TTC549 (cell line): ENCODE results near the gene ANKRD18A.
"Not testable (repeated sequence)": the region's sequence is repeated elsewhere in the genome, so short reads cannot be mapped to it uniquely, and the experiment has no call there.

Experiments used
- FAIRE-seq: peaks from 2 replicates; lab custom pipeline; 2012; peaks lifted over from hg19 to GRCh38; lab: Jason Lieb, UNC

The ANKRD18A gene

DNA sequence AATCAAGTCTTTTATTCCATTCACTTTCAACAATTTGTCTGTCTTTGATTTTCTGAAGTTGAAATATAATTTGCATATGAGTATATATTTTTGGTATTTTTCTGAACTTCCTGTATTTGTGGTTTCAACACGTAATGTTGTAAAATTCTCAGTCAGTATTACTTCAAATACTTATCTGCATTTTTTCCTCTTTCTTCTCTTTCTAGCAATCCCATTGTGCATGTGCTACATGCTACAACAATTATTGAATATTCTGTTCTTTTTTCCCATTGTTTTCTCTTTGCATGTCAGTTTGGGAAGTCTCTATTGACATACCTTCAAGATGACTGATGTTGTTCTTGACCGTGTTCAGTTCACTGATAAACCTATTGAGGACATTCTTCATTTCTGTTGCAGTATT lies 5.6 kb upstream of the ANKRD18A start:
- no peak for FAIRE-seq

DNA sequence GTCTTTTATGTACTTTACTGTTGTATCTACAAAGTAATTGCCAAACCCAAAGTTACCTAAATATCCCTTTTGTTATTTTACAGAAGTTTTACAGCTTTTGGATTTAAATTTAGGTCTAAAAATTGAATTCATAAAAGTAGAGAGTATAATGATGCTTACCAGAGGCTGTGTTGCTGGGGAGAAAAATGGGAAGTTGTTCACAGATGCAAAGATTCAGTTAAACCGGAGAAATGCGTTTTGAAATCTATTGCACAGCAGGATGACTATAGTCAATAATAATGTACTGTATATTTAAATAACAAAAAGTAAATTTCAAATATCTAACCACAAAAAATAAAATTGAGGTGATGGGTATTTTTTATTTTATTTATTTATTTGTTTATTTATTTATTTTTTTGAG lies 2.6 kb upstream of the ANKRD18A start:
- no peak for FAIRE-seq

DNA sequence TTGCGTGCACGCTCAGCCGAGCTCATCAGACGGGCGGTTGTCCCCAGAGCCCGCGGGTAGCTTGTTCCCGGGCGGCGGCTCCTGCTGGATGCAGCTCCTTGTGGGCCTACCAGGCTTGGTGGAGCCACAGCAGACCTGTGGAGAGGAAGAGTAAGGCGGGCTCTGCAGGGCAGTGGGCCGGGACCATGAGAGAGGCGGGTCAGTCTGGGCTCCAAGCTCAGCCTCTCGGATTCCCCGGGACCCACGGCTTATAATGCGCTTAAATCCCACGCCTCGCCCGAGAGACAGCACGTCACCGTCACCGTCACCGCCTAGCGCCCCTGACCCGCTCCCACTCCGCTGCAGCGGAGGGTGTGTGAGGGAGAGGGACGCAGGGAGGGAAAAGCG lies 1.9 kb upstream of the ANKRD18A start:
- FAIRE-seq, result no peak

DNA sequence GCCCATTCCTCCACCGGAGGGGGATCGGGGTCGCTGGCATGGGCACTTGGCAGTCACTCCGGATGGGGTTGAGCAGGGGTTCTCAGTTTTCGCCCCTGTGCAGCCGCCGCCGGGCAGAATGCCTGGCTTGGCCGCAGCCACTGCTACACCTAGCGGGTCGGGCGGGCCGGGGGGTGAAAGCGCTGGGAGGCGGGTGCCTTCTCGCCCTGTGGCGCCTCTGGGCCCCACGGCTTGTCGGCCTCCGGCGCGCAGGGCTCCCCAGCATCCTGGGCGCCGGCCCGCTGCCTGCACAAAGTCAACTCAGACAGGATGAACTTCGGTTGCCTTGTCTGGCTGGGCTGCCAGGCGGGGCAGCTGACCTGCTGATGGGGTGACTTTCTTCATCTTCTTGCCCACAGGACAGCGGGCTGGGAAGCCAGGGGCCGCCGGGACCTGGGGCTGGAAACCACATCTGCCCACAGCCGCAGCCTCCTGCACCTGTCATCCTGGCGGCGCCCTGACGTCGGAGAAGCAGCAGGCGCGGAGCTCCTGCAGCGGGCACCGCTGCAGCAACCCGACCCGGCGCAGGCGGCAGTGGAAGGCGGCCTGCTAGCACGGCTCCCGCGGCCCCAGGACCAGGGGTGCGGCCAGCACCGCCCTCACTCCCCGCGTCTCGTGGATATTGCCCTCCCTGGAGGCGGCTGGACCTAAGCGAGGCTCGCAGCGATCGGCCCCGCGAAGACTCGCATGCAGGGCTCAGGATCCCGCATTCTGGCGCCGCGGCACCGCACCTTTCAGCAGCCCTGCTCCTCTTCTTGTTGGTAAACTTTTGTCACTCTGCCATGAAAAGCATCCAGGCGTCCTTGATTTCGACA lies 1.3 kb upstream of the ANKRD18A start:
- FAIRE-seq, result no peak

DNA sequence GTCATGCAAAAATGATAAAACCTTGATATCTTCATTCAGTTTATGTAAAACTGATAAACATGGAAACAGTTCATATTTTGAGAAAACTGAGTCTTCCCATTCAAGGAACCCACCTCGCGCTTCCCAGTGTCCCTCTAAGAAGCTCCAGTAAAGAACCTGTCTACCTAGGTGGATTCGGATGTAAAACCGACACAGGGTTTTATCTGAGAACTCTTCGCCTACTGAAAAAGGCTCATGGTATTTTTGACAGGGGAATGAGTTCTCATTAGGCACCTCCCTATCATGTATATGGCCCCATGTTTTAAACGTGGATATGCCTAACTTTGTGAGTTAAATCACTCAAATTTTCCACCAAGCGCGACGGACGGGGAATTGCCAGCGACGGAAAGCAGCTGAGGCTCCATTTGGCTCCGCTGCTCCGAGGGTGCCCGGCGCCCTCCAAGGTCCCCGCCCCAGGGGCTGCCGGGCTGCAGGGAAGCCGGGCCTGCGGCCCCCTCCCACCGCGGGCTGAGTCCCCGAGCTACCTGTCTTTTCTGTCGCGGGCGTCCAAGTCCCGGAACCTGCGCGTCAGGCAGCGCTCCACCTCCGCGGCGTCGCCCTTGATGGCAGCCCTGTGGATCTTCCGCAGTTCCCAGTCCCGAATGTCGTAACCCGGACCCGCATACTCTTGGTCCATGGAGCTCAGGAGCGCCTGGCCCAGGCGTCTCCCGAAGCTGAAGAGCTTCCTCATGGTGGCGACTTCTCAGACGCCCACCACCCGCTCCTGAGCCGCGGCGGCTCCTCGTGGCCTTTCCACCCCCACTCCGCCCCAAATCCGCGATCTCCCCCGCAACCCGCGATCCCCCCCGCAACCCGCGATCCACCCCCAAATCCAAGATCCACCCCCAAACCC lies 594 bp downstream of the ANKRD18A start:
- no peak for FAIRE-seq

DNA sequence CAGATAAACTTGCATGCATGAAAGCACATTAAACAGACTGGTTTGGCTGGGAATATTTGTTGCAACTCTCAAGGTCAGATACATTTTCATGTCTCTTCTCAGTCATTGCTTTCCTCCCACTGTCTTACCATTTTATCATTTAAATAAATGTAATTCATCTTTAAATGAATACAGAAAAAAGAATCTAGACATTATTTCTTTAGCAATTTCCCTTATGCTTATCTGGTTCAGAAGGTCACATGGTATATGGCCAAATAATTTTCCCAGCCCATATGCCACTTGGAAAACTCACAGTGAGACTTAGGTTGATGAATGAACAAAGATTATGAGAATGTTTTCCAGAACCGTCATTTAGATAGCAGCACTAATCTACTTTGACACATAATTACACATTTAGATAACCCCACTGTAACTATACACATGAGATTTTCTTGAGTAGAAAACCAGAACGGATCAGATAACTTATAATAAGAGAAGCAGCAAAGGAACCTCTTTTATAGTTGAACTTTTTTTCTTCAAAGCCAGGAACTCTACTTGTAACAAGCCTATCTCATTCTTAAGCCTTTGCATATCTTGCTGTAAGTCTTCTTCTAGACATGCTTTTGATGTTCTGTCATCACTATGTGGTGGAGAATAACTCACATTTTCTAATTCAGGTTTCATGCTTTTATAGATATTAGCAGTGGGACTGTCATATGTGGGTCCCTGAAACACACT lies 22.2 kb downstream of the ANKRD18A start:
- not testable (repeated sequence) for FAIRE-seq

DNA sequence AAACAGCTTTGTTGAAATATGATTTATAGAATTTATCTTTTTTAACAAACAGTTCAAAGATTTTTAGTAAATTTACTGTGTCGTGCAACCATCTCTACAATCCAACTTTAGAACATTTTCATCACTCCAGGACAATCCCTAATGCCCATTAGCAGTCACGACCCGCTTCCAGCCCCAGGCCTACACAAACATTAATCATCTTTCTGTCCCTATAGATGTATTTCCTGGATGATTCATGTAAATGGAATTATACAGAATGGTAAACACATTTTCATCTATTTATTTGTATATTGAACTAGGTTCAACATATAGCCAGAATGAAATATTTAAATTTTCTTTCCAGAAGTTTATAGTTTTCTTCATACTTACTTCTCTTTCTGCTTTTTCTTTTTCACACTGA lies 25.3 kb downstream of the ANKRD18A start:
- FAIRE-seq, result not testable (repeated sequence)

DNA sequence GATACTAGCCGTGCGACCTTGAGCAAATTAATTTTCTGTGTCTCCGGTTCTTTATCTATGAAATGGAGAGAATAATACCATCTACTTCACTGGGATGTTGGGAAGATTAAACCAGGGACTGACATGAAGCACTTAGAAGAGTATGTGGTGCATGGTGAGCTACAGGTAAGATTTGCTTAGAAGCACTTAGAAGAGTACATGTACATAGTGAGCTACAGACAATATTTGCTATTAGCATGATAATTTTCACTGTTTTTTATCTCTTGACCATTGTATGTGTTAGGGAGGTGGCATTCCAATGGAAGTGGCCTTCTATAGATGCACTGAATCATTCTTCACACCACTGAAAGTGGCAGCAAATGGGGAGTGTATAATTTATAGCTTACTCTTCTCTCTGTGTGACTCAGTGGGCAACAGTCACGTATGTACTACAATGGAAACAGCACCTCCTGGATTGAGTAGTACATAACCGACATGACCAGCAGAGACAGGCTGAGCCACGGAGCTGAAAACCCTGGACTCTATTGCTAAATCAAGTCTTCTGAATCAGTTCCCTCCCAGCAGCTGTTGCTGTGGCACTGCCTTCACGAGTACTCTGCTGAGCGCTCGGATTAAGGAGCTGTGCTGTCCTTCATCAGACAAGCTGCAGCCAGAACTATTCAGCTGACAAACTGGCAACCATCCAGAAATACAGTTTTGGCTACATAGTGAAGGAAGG lies 28.9 kb downstream of the ANKRD18A start:
- not testable (repeated sequence) for FAIRE-seq

DNA sequence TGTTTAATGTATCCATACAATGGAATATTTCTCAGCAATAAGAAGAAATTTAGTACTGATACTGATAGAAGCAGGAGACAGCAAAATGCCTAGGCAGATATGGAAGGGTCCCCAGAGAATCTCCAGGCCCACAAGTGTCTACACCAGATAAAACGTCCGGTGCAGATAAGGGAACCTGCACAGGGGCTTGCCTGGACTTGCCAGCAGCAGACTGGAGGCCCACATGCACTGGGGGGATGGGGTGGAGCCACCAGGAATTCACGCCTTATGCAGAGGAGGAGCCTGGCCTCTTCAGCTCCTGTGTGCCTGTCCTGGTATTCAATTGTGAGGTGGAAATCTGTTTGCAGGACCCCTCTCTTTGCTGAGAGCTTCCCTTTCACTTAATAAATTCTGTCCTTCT lies 36.6 kb downstream of the ANKRD18A start:
- not testable (repeated sequence) for FAIRE-seq

DNA sequence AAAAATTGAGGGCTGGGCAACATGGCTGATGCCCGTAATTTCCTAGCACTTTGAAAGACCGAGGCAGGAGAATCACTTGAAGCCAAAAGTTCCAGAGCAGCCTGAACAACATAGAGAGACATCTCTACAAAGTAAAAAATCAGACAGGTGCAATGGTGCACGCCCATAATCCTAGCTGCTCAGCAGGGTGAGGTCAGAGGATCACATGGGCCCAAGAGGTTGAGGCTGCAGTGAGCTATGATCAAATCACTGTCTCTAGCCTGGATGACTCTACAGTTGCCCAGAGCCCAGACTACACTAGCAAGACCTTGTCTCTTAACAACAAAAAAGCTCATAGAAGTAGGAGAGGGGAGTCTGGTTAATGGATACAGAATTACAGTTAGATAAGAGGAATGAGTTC lies 40.3 kb downstream of the ANKRD18A start:
- not testable (repeated sequence) for FAIRE-seq

DNA sequence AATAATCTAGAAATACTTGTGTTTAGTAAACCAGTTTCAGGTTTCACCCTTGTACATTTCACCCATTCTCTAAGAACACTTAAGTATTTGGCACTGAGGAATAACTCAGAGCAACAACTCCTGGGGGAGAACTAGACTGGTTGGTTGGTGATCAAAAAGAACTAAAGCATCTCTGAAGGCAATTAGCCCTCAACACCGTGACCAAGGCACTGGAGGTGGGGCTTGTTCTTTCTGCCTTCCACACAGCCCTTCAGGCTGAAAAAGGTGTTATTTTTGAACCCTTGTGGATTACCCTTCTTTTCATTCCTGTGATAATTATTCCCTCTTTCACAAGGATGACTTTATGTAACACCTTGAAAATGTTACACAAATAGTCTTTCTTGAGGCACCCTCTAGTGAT lies 44.2 kb downstream of the ANKRD18A start:
- not testable (repeated sequence) for FAIRE-seq

DNA sequence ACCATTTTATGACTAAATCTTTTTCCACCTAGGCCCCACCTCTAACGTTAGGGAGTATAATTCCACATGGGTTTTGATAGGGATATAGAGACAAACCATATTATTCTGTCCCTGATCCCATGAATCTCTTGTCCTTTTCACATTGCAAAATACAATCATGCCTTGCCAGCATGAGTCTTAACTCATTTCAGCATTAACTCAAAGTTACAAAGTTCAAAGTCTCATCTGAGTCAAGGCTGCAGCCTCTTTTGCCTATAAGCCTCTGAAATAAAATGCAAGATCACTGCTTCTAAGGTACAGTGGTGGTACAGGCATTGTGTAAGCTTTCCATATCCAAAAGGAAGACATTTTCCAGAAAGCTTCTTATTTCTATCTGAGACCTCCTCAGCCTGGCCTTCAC lies 54.3 kb downstream of the ANKRD18A start:
- not testable (repeated sequence) for FAIRE-seq

DNA sequence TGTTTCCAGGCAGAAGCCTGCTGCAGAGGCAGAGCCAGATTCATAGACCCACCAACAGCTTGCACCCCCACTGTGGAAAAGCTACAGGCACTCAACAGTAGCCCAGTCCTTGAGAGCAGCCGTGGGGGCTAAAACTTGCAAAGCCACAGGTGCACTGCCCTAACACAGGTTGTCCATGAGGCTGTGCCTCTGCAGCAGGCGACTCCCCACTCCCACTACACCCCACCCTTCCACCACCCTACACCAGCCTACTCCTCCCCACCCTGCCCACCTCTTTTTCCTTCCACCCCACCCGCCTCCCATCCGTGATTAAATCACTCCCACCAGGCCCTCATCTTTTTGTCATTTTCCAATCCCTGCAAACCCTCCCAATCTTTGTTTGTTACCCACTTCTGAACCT lies 55.2 kb downstream of the ANKRD18A start:
- not testable (repeated sequence) for FAIRE-seq

DNA sequence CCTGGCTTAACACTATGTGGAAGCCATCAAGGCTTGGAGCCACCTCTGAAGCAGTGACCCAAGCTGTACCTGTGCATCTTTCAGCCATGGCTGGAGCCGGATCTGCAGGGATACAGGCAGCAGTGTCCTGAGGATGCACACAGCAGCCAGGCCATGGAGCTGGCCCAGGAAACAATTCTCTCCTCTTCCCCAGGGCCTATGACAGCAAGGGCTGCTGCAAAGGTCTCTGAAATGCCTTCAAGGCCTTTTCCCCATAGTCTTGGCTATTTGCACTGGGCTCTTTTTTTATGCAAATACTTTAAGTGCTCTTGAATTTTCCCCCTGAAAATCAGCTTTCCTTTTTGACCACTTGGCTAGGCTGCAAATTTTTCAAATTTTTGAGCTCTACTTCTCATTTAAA lies 56.5 kb downstream of the ANKRD18A start:
- not testable (repeated sequence) for FAIRE-seq

DNA sequence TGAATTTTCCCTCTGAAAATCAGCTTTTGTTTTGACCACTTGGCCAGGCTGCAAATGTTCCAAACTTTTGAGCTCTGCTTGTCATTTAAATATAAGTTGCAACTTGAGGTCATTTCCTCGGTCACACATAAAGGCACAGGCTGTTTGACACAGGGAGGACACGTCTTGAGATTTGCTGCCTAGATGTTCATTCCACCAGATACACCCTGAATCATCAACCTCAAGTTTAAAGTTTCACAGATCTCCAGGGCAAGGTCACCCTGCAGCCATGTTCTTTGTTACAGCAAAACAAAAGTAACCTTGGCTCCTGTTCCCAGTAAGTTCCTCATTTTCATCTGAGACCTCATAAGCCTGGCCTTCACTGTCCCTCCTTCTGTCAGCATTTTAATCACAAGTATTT lies 59.3 kb downstream of the ANKRD18A start:
- not testable (repeated sequence) for FAIRE-seq

DNA sequence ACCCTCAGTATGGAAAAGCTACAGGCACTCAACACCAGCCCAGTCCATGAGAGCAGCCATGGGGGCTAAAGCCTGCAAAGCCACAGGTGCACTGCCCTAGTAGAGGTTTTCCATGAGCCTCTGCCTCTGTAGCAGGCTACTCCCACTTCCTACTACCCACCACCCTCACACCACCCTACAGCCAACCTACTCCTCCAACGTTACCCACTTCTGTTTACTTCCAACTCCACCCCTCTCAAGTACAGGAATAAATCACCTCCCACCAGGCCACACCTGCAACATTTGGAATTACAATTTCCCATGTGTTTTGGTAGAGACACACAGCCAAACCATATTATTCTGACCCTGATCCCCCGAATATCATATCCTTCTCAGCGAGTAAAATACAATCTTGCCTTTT lies 61.2 kb downstream of the ANKRD18A start:
- FAIRE-seq, result not testable (repeated sequence)

DNA sequence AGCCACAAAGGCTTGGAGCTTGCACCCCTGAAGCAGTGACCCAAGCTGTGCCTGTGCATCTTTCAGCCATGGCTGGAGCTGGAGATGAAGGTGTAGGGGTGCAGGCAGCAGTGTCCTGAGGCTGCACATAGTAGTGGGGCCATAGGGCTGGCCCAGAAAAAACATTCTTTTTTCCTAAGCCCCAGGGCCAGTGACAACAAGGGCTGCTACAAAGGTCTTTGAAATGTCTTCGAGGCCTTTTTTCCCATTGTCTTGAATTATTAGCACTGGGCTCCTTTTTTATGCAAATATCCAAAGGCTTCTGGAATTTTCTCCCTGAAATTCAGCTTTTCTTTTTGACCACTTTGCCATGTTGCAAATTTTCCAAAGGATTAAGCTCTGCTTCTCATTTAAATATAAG lies 62.6 kb downstream of the ANKRD18A start:
- FAIRE-seq, result not testable (repeated sequence)

DNA sequence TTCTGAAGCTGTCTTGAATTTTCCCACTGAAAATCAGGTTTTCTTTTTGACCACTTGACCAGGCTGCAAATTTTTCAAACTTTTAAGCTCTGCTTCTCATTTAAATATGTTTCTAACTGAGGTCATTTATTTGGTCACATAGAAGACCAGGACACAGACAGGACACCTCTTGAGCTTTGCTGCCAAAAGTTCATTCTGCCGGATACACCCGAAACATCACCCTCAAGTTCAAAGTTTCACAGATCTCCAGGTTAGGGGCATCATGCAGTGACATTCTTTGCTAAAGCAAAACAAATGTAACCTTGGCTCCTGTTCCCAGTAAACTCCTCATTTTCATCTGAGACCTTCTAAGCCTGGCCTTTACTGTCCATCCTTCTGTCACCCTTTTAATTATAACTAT lies 65.4 kb downstream of the ANKRD18A start:
- FAIRE-seq, result not testable (repeated sequence)

DNA sequence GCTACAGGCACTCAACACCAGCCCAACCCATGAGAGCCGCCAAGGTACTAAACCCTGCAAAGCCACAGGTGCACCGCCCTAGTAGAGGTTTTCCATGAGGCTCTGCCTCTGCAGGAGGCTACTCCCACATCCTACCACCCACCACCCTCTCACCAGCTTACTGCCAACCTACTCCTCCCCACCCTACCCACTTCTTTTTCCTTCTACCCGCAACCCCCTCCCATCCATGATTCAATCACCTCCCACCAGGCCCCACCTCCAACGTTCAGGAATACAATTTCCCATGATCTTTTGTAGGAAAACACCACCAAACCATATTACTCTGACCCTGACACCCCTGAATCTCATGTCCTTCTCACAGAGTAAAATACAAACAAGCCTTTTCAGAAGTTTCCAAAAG lies 67.4 kb downstream of the ANKRD18A start:
- not testable (repeated sequence) for FAIRE-seq

DNA sequence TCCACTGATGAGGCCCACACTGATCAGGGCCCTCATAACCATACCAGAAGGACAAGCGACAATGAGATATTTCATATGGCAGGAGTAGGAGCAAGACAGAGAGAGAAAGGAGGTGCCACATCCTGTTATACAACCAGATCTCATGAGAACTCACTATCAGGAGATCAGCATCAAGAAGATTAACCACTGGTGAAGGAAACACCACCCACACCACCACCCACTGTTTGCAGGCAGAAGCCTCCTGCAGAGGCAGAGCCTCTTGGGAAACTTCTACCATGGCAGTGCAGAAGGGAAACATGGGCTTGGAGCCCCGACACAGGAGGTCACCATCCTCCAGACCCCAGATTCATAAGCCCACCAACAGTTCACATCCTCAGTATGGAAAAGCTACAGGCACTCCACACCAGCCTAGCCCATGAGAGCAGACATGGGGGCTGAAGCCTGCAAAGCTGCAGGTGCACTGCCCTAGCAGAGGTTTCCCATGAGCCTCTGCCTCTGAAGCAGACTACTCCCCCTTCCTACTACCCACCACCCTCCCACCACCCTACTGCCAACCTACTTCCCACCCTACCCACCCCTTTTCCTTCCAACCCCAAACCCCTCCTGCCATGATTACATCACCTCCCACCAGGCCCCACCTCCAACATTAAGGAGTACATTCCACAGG lies 73.8 kb downstream of the ANKRD18A start:
- not testable (repeated sequence) for FAIRE-seq

DNA sequence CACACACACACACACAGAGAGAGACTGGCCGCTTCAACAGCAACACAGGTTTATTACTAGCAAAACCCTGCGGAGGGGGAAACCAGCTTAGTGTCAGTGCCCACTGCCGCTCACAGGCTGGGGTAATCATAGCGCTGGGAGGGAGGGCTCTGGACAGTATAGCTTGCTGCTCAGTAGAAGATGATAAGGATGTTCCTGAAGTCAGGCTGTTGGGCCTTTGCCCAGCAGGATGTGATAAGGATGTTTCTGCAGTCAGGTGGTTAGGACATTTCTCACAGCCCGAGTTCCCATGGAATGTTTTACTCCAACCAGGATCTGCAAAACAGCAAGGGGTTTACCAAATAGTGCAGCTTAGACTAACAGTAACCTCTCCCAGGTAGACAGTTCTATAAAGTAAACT lies 79.9 kb downstream of the ANKRD18A start:
- not testable (repeated sequence) for FAIRE-seq
